DOHH2 (cell line): ENCODE data around the gene RELB.

Experiments used
- EZH2phosphoT487 ChIP-seq: fragments of 200-600 bp; sonication (generic); IDR thresholded peaks from 2 replicates; pipeline ENCODE4 v1.6.1; 2017; ENCODE audit warnings: borderline replicate concordance, mild to moderate bottlenecking, antibody characterized with exemption, low read length, moderate library complexity, mixed read lengths
- TF ChIP-seq, protein P1 (sequence below): fragments of 200-600 bp; sonication (generic); IDR thresholded peaks from one replicate; pipeline ENCODE4 v1.5.1; 2014; ENCODE audit warnings: antibody characterized with exemption, mild to moderate bottlenecking, low read depth, low read length; ENCODE audit not compliant: poor library complexity, severe bottlenecking

GRCh38 chr19:45049073-45049736 is 47.9 kb downstream of the RELB start:
- TF ChIP-seq, protein P1, sequence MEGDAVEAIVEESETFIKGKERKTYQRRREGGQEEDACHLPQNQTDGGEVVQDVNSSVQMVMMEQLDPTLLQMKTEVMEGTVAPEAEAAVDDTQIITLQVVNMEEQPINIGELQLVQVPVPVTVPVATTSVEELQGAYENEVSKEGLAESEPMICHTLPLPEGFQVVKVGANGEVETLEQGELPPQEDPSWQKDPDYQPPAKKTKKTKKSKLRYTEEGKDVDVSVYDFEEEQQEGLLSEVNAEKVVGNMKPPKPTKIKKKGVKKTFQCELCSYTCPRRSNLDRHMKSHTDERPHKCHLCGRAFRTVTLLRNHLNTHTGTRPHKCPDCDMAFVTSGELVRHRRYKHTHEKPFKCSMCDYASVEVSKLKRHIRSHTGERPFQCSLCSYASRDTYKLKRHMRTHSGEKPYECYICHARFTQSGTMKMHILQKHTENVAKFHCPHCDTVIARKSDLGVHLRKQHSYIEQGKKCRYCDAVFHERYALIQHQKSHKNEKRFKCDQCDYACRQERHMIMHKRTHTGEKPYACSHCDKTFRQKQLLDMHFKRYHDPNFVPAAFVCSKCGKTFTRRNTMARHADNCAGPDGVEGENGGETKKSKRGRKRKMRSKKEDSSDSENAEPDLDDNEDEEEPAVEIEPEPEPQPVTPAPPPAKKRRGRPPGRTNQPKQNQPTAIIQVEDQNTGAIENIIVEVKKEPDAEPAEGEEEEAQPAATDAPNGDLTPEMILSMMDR: no peak
- no peak for TF ChIP-seq EZH2phosphoT487
